Astrocyte (in vitro differentiated cells and primary cell): ENCODE data around the gene RNF125.

Experiments
- EZH2 ChIP-seq: IDR thresholded peaks from 2 replicates; pipeline ENCODE4 v1.6.1; 2012; ENCODE audit warnings: mild to moderate bottlenecking, low read length, inconsistent platforms; ENCODE audit not compliant: insufficient read depth
- TF ChIP-seq, protein P1 (sequence below): IDR thresholded peaks from 2 replicates; pipeline ENCODE4 v1.5.1; 2011; ENCODE audit warnings: low read depth, mild to moderate bottlenecking, inconsistent platforms, low read length, moderate library complexity; ENCODE audit not compliant: insufficient read depth

DNA sequence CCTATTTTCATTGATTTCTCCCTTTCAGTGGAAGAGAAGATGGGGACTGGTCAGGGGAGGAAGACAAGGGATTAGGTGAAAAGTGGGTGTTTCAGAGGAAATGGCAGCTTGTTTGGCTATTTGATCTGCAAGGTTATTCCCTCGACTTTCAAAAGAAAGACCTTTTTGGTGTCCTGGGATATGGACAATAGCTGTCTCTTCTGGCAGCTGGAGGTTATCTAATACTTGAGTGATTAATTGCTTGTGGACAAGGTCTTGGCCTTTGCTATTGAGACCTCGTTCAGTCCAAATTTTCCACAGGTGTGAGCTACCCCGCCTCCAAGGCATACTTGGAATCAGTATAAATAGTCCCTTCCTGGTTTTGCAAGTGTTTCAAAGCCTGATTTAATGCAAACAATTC lies 42.4 kb upstream of the RNF125 start:
- TF ChIP-seq, protein P1, sequence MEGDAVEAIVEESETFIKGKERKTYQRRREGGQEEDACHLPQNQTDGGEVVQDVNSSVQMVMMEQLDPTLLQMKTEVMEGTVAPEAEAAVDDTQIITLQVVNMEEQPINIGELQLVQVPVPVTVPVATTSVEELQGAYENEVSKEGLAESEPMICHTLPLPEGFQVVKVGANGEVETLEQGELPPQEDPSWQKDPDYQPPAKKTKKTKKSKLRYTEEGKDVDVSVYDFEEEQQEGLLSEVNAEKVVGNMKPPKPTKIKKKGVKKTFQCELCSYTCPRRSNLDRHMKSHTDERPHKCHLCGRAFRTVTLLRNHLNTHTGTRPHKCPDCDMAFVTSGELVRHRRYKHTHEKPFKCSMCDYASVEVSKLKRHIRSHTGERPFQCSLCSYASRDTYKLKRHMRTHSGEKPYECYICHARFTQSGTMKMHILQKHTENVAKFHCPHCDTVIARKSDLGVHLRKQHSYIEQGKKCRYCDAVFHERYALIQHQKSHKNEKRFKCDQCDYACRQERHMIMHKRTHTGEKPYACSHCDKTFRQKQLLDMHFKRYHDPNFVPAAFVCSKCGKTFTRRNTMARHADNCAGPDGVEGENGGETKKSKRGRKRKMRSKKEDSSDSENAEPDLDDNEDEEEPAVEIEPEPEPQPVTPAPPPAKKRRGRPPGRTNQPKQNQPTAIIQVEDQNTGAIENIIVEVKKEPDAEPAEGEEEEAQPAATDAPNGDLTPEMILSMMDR: no peak
- no peak for TF ChIP-seq EZH2
